Smooth muscle cell (in vitro differentiated cells): ENCODE data around the gene ATAD5. TPM values are rescaled to one million over a fixed set of nuclear protein-coding genes. Genes with fewer than 3 reads are reported as not detected.

Experiments used
- DNase-seq: peaks from one replicate; lab custom pipeline; 2025; ENCODE audit not compliant: unreplicated experiment; lab: John Stamatoyannopoulos, UW
- H2AFZ ChIP-seq: fragments of 200-600 bp; sonication (generic); 2 replicates; pipeline ENCODE4 v1.6.0; 2016; ENCODE audit warnings: antibody characterized with exemption, low read depth, mild to moderate bottlenecking
- H3F3A ChIP-seq: fragments of 200-600 bp; sonication (generic); 2 replicates; pipeline ENCODE4 v1.6.0; 2017; ENCODE audit warnings: antibody characterized with exemption, low read depth
- H3K27ac ChIP-seq: fragments of 200-600 bp; sonication (generic); 2 replicates; pipeline ENCODE4 v1.5.1; 2016; ENCODE audit warnings: low read depth, mild to moderate bottlenecking
- H3K27me3 ChIP-seq: fragments of 200-600 bp; sonication (generic); 2 replicates; pipeline ENCODE4 v1.6.1; 2016; ENCODE audit warnings: low read depth, mild to moderate bottlenecking
- H3K36me3 ChIP-seq: fragments of 200-600 bp; sonication (generic); 2 replicates; pipeline ENCODE4 v1.5.1; 2016; ENCODE audit warnings: low read depth
- H3K4me1 ChIP-seq: fragments of 200-600 bp; sonication (generic); 2 replicates; pipeline ENCODE4 v1.5.1; 2016; ENCODE audit warnings: low read depth
- H3K4me2 ChIP-seq: fragments of 200-600 bp; sonication (generic); 2 replicates; pipeline ENCODE4 v1.6.0; 2016; ENCODE audit warnings: mild to moderate bottlenecking
- H3K4me3 ChIP-seq: fragments of 200-600 bp; sonication (generic); 2 replicates; pipeline ENCODE4 v1.5.1; 2016; ENCODE audit warnings: mild to moderate bottlenecking
- H3K79me2 ChIP-seq: fragments of 200-600 bp; sonication (generic); 2 replicates; pipeline ENCODE4 v1.6.0; 2016; ENCODE audit warnings: low read depth, mild to moderate bottlenecking
- H3K9ac ChIP-seq: fragments of 200-600 bp; sonication (generic); 2 replicates; pipeline ENCODE4 v1.6.0; 2016; ENCODE audit warnings: low read depth
- H3K9me3 ChIP-seq: fragments of 200-600 bp; sonication (generic); replicated peaks from 2 replicates; pipeline ENCODE4 v1.5.1; 2016; ENCODE audit warnings: low read depth
- H4K20me1 ChIP-seq: fragments of 200-600 bp; sonication (generic); 2 replicates; pipeline ENCODE4 v1.6.0; 2016; ENCODE audit warnings: low read depth
- CTCF ChIP-seq: fragments of 200-600 bp; sonication (generic); IDR thresholded peaks from 2 replicates; pipeline ENCODE4 v1.5.1; 2017; ENCODE audit warnings: borderline replicate concordance, mild to moderate bottlenecking, antibody characterized with exemption; ENCODE audit not compliant: insufficient read depth, poor library complexity, severe bottlenecking
- WGBS: methylation state at CpG from one replicate; pipeline ENCODE4 v1.1.7; 2016; ENCODE audit warnings: low lambda C conversion rate; 5-methylcytosine and 5-hydroxymethylcytosine counted together
- polyA plus RNA-seq: library from polyadenylated mRNA; unstranded; fragments of >200 nt; fragmentation: Nextera tagmentation; extraction: Ambion mirVana; gene quantifications from 2 replicates; pipeline ENCODE4 v1.2.1, GENCODE V29; 2016
- total RNA-seq: library from RNA; depleted of rRNA; stranded (reverse); fragments of >200 nt; gene quantifications from 2 replicates; pipeline ENCODE4 v1.2.3, GENCODE V29; 2014

ATAD5 gene
- total and polyA plus RNA-seq, 2 experiments from 2014 or later = 2.1 to 4.7 TPM

GRCh38 chr17:30894236-30894635, 62.5 kb downstream of the ATAD5 start:
- no peak overlapping the region for H3K27ac ChIP-seq
- H3K4me1 ChIP-seq = no peaks in the 10 kb centered on the region
- H2AFZ ChIP-seq = no peak overlapping the region
- no peak for TF ChIP-seq CTCF
- no peaks in the 10 kb centered on the region for H3F3A ChIP-seq
- H3K79me2 ChIP-seq = no peaks in the 10 kb centered on the region
- no peak overlapping the region for H3K4me2 ChIP-seq
- H3K9me3 ChIP-seq = no peaks in the 10 kb centered on the region
- H3K4me3 ChIP-seq = no peak overlapping the region
- no peak for DNase-seq
- WGBS = 98% methylated on average over 3 of the region's 3 CpGs
- no peaks in the 10 kb centered on the region for H3K27me3 ChIP-seq
- no peak overlapping the region for H3K9ac ChIP-seq
- H4K20me1 ChIP-seq = no peaks in the 10 kb centered on the region
- H3K36me3 ChIP-seq = no peaks in the 10 kb centered on the region

- Histone ChIP-seq H3K36me3 (no peaks in the 10 kb centered on the region), H3K4me3 (no peak overlapping the region), H3K4me1 (no peaks in the 10 kb centered on the region), H3F3A (no peaks in the 10 kb centered on the region), H3K4me2 (no peak overlapping the region), H4K20me1 (peaks cover 12% of the 10 kb centered on the region), H3K79me2 (no peaks in the 10 kb centered on the region), H2AFZ (no peak overlapping the region), H3K27me3 (no peaks in the 10 kb centered on the region), H3K9me3 (no peaks in the 10 kb centered on the region), H3K27ac (no peak overlapping the region), H3K9ac (no peak overlapping the region)
- DNase-seq = no peak
- WGBS = over 99% methylated on average over 5 of the region's 5 CpGs
- no peak for TF ChIP-seq CTCF
These were observed 65.5 kb downstream of the ATAD5 start for GRCh38 chr17:30897311-30897710.

- WGBS = 3% methylated on average over 11 of the region's 11 CpGs
- Histone ChIP-seq H2AFZ (peak overlapping the region; percentile 98), H3K27me3 (no peaks in the 10 kb centered on the region), H3K79me2 (peaks cover 25% of the 10 kb centered on the region), H3F3A (no peaks in the 10 kb centered on the region), H3K9me3 (no peaks in the 10 kb centered on the region), H3K9ac (peak overlapping the region; percentile 82), H4K20me1 (peaks cover 5% of the 10 kb centered on the region), H3K4me2 (peak overlapping the region; percentile 96), H3K27ac (peak overlapping the region; percentile 72), H3K4me1 (peaks cover 12% of the 10 kb centered on the region), H3K4me3 (peak overlapping the region; percentile 90), H3K36me3 (no peaks in the 10 kb centered on the region)
- TF ChIP-seq CTCF = no peak
- DNase-seq = no peak
These were observed 74.0 kb downstream of the ATAD5 start for GRCh38 chr17:30905742-30906100.

GRCh38 chr17:30906101-30906911, 74.5 kb downstream of the ATAD5 start, which contains the start of gene TEFM:
Gene TEFM (minus strand): TSS chr17:30906238. CDS start chr17:30906198, 40 bp downstream.
- Histone ChIP-seq H3K79me2 (peaks cover 25% of the 10 kb centered on the region), H3K36me3 (no peaks in the 10 kb centered on the region), H3K27me3 (no peaks in the 10 kb centered on the region), H3K4me3 (peak within 1 kb of the TSS; percentile 90), H3K27ac (peak within 1 kb of the TSS; percentile 72), H4K20me1 (peaks cover 4% of the 10 kb centered on the region), H3K4me1 (peaks cover 12% of the 10 kb centered on the region), H3K9me3 (no peaks in the 10 kb centered on the region), H3K9ac (peak within 1 kb of the TSS; percentile 82), H3K4me2 (peak within 1 kb of the TSS; percentile 96), H2AFZ (peak within 1 kb of the TSS; percentile 98), H3F3A (no peaks in the 10 kb centered on the region)
- peak; percentile 64 for DNase-seq
- 1% methylated on average over 38 of the region's 47 CpGs for WGBS
- TF ChIP-seq CTCF = no peak
